H9 (cell line): ENCODE data around the gene CEMIP. TPM values are rescaled to one million over a fixed set of nuclear protein-coding genes. Genes with fewer than 3 reads are reported as not detected.

Experiments
- DNase-seq: peaks from one replicate; pipeline ENCODE4 v3.0.0-alpha.2; 2017
- H2AFZ ChIP-seq: one replicate; pipeline ENCODE4 v1.6.1; 2013; ENCODE audit warnings: mild to moderate bottlenecking, low read length, control low read depth, moderate library complexity
- H2AK5ac ChIP-seq: 2 replicates; pipeline ENCODE4 v1.6.1; 2013; ENCODE audit warnings: low read length, control low read depth, mixed read lengths; ENCODE audit not compliant: insufficient read length
- H2BK120ac ChIP-seq: one replicate; pipeline ENCODE4 v1.6.1; 2013; ENCODE audit warnings: low read depth, mild to moderate bottlenecking, low read length, control low read depth, inconsistent platforms; ENCODE audit not compliant: poor library complexity, severe bottlenecking
- H2BK12ac ChIP-seq: 2 replicates; pipeline ENCODE4 v1.6.1; 2013; ENCODE audit warnings: low read length, control low read depth, mixed read lengths, low read depth; ENCODE audit not compliant: insufficient read length
- H2BK15ac ChIP-seq: 2 replicates; pipeline ENCODE4 v1.6.1; 2013; ENCODE audit warnings: low read depth, low read length, control low read depth
- H2BK20ac ChIP-seq: one replicate; pipeline ENCODE4 v1.6.1; 2013; ENCODE audit warnings: low read depth, mild to moderate bottlenecking, low read length, control low read depth, inconsistent platforms; ENCODE audit not compliant: poor library complexity, severe bottlenecking
- H2BK5ac ChIP-seq: 2 replicates; pipeline ENCODE4 v1.6.1; 2013; ENCODE audit warnings: low read length, control low read depth, mixed read lengths; ENCODE audit not compliant: insufficient read length
- H3K14ac ChIP-seq: 2 replicates; pipeline ENCODE4 v1.6.1; 2013; ENCODE audit warnings: low read length, control low read depth; ENCODE audit not compliant: insufficient read depth
- H3K18ac ChIP-seq: 2 replicates; pipeline ENCODE4 v1.6.1; 2013; ENCODE audit warnings: low read depth, mild to moderate bottlenecking, mixed read lengths, low read length, control low read depth; ENCODE audit not compliant: insufficient read length
- H3K23ac ChIP-seq: 2 replicates; pipeline ENCODE4 v1.6.1; 2013; ENCODE audit warnings: low read length, control low read depth, mixed read lengths, low read depth; ENCODE audit not compliant: insufficient read length
- H3K23me2 ChIP-seq: 2 replicates; pipeline ENCODE4 v1.6.1; 2013; ENCODE audit warnings: low read depth, mild to moderate bottlenecking, mixed read lengths, low read length, control low read depth; ENCODE audit not compliant: insufficient read length, poor library complexity, severe bottlenecking
- H3K27ac ChIP-seq: 2 replicates; pipeline ENCODE4 v1.5.1; 2013; ENCODE audit warnings: low read length, control low read depth, mixed read lengths, low read depth; ENCODE audit not compliant: insufficient read length
- H3K27me3 ChIP-seq: 2 replicates; pipeline ENCODE4 v1.6.1; 2013; ENCODE audit warnings: low read length, control low read depth, inconsistent platforms; ENCODE audit not compliant: insufficient read depth
- H3K4ac ChIP-seq: 2 replicates; pipeline ENCODE4 v1.6.1; 2013; ENCODE audit warnings: low read depth, mild to moderate bottlenecking, control low read depth, inconsistent platforms, low read length, moderate library complexity
- H3K4me1 ChIP-seq: 2 replicates; pipeline ENCODE4 v1.6.1; 2013; ENCODE audit warnings: low read length, control low read depth, inconsistent platforms; ENCODE audit not compliant: insufficient read depth
- H3K4me2 ChIP-seq: 2 replicates; pipeline ENCODE4 v1.6.1; 2013; ENCODE audit warnings: low read length, control low read depth, mixed read lengths; ENCODE audit not compliant: insufficient read length, insufficient read depth
- H3K56ac ChIP-seq: 2 replicates; pipeline ENCODE4 v1.6.1; 2013; ENCODE audit warnings: low read depth, mild to moderate bottlenecking, mixed read lengths, low read length, control low read depth; ENCODE audit not compliant: insufficient read length
- H3K79me1 ChIP-seq: 2 replicates; pipeline ENCODE4 v1.6.1; 2013; ENCODE audit warnings: low read depth, mild to moderate bottlenecking, moderate library complexity, low read length, control low read depth, inconsistent platforms; ENCODE audit not compliant: insufficient read depth, poor library complexity, severe bottlenecking
- H3K79me2 ChIP-seq: 2 replicates; pipeline ENCODE4 v1.6.1; 2013; ENCODE audit warnings: low read length, control low read depth, inconsistent platforms; ENCODE audit not compliant: insufficient read depth
- H3K9ac ChIP-seq: 2 replicates; pipeline ENCODE4 v1.6.1; 2013; ENCODE audit warnings: low read length, control low read depth, mixed read lengths; ENCODE audit not compliant: insufficient read length; ENCODE audit errors: extremely low read depth
- H3K9me3 ChIP-seq: one replicate; pipeline ENCODE4 v1.6.1; 2013; ENCODE audit warnings: low read depth, low read length, inconsistent platforms; ENCODE audit not compliant: control insufficient read depth
- H3T11ph ChIP-seq: one replicate; pipeline ENCODE4 v1.6.1; 2013; ENCODE audit warnings: mild to moderate bottlenecking, low read length, control low read depth, inconsistent platforms
- H4K20me1 ChIP-seq: one replicate; pipeline ENCODE4 v1.6.1; 2013; ENCODE audit not compliant: control insufficient read depth, insufficient read length, insufficient read depth
- H4K5ac ChIP-seq: 2 replicates; pipeline ENCODE4 v1.6.1; 2013; ENCODE audit warnings: low read depth, mild to moderate bottlenecking, mixed read lengths, low read length, control low read depth; ENCODE audit not compliant: insufficient read length
- H4K8ac ChIP-seq: replicated peaks from 2 replicates; pipeline ENCODE4 v1.6.1; 2013; ENCODE audit warnings: low read length, control low read depth, mixed read lengths, low read depth; ENCODE audit not compliant: insufficient read length
- H4K91ac ChIP-seq: 2 replicates; pipeline ENCODE4 v1.6.1; 2013; ENCODE audit warnings: low read depth, mild to moderate bottlenecking, moderate library complexity, mixed read lengths, low read length, control low read depth; ENCODE audit not compliant: insufficient read length
- H3K27ac Mint-ChIP-seq, 3 experiments: 2 replicates in 2 of 3; 3 replicates in 1 of 3; pipeline ENCODE4 v1.8.0; 2020 to 2021; ENCODE audit warnings: mixed read lengths in 3 of 3, mild to moderate bottlenecking in 1 of 3, moderate library complexity in 1 of 3
- H3K27me3 Mint-ChIP-seq: 2 replicates; pipeline ENCODE4 v1.8.0; 2021; ENCODE audit warnings: low read depth, mild to moderate bottlenecking, moderate library complexity, mixed read lengths
- H3K36me3 Mint-ChIP-seq, 3 experiments: 2 replicates in 2 of 3; 3 replicates in 1 of 3; pipeline ENCODE4 v1.8.0; 2020 to 2021; ENCODE audit warnings: low read depth in 3 of 3, mixed read lengths in 3 of 3; ENCODE audit not compliant: insufficient read depth in 1 of 3
- H3K4me1 Mint-ChIP-seq, 2 experiments: 2 replicates each; pipeline ENCODE4 v1.8.0; 2020; ENCODE audit warnings: mixed read lengths in 2 of 2
- H3K4me3 Mint-ChIP-seq, 2 experiments: 2 replicates in 1 of 2; 3 replicates in 1 of 2; pipeline ENCODE4 v1.8.0; 2020 to 2021; ENCODE audit warnings: mild to moderate bottlenecking in 2 of 2, mixed read lengths in 2 of 2, moderate library complexity in 1 of 2
- H3K9me3 Mint-ChIP-seq, 2 experiments: 2 replicates in 1 of 2; 3 replicates in 1 of 2; pipeline ENCODE4 v1.8.0; 2020; ENCODE audit warnings: mild to moderate bottlenecking in 2 of 2, mixed read lengths in 2 of 2, moderate library complexity in 1 of 2
- CTCF ChIP-seq: fragments of 200-600 bp; sonication (generic); conservative IDR thresholded peaks from 3 replicates; pipeline ENCODE4 v1.8.0; 2021; ENCODE audit warnings: antibody characterized with exemption, mild to moderate bottlenecking
- WGBS: extraction: QIAGEN DNeasy Blood & Tissue Kit; methylation state at CpG from one replicate; pipeline ENCODE4 v1.1.7; 2013; ENCODE audit warnings: missing lambda C conversion rate, low lambda C conversion rate, mixed read lengths; ENCODE audit not compliant: insufficient read length; ENCODE audit errors: extremely low coverage; 5-methylcytosine and 5-hydroxymethylcytosine counted together
- total RNA-seq: library from RNA; stranded (reverse); gene quantifications from 2 replicates; pipeline ENCODE4 v1.2.1, GENCODE V29; 2021

CEMIP gene
- total RNA-seq, 1 experiment from 2014 or later = 0.09 TPM

DNA sequence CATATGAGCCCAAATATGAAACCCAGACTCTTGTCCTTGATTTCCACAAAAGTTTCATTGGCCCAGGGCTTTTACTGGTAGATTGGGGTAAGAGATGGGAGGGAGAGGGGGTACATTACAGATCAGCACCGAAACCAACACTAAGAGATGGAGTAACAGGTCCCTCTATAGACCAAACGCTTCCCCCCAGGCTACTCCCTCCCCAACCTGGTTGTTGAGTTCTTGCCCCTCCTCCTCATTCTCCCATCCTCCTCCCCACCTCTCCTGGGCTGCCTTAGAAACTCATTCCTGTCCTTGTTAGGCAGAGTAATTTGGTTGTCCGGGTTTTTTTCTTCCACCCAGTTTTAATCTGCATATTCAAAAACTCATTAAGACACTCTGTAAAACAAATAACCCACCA lies 136.3 kb downstream of the CEMIP start:
- Histone ChIP-seq H3K9me3 (no peaks in the 10 kb centered on the region), H4K5ac (no peak overlapping the region), H3K4me2 (no peak overlapping the region), H2BK20ac (no peak overlapping the region), H2BK120ac (no peak overlapping the region), H4K20me1 (no peaks in the 10 kb centered on the region), H3K18ac (no peak overlapping the region), H2BK5ac (no peak overlapping the region), H4K91ac (no peak overlapping the region), H3K4ac (no peak overlapping the region), H3K23ac (no peak overlapping the region), H4K8ac (no peak overlapping the region), H3K14ac (no peak overlapping the region), H3K27me3 (no peaks in the 10 kb centered on the region), H3K56ac (no peak overlapping the region), H3K9ac (no peak overlapping the region), H3K79me1 (no peaks in the 10 kb centered on the region), H2AK5ac (no peak overlapping the region), H3K23me2 (no peaks in the 10 kb centered on the region), H3K79me2 (no peaks in the 10 kb centered on the region), H3K4me1 (no peaks in the 10 kb centered on the region; the same call in 1 of the 2 replicates), H2BK12ac (no peak overlapping the region), H2AFZ (no peak overlapping the region), H3T11ph (no peak overlapping the region), H2BK15ac (no peak overlapping the region), H3K27ac (no peak overlapping the region)
- no peaks in the 10 kb centered on the region for H3K36me3 Mint-ChIP-seq
- no peak overlapping the region for H3K27ac Mint-ChIP-seq
- peak; percentile 77 for DNase-seq
- H3K4me1 Mint-ChIP-seq = peaks cover 17 to 20% of the 10 kb centered on the region in 2 experiments
- no peaks in the 10 kb centered on the region for H3K9me3 Mint-ChIP-seq
- no peaks in the 10 kb centered on the region for H3K27me3 Mint-ChIP-seq
- peak; percentile 66 for TF ChIP-seq CTCF
- no CpG with 5 or more reads among the region's 3 CpGs for WGBS
- no peak overlapping the region for H3K4me3 Mint-ChIP-seq
